MG63 (cell line): ENCODE measurements around the gene POLR1F. TPM values are rescaled to one million over a fixed set of nuclear protein-coding genes. Genes with fewer than 3 reads are reported as not detected.

Experiments used
- DNase-seq: peaks from one replicate; pipeline ENCODE4 v3.0.0-alpha.2; 2020
- H3K27me3 ChIP-seq: fragments of 250-450 bp; sonication (Bioruptor Pico); 2 replicates; pipeline ENCODE4 v1.5.1; 2020; ENCODE audit warnings: mild to moderate bottlenecking, moderate library complexity
- H3K36me3 ChIP-seq: fragments of 250-450 bp; sonication (Bioruptor Pico); 2 replicates; pipeline ENCODE4 v1.5.1; 2020; ENCODE audit warnings: mild to moderate bottlenecking, moderate library complexity
- H3K4me3 ChIP-seq: fragments of 250-450 bp; sonication (Bioruptor Pico); 2 replicates; pipeline ENCODE4 v1.5.1; 2020; ENCODE audit warnings: mild to moderate bottlenecking, moderate library complexity
- H3K9me3 ChIP-seq: fragments of 250-450 bp; sonication (Bioruptor Pico); 2 replicates; pipeline ENCODE4 v1.5.1; 2020; ENCODE audit warnings: mild to moderate bottlenecking, moderate library complexity
- total RNA-seq: library from RNA; depleted of rRNA; stranded (reverse); fragments of >200 nt; shearing (Covaris generic); gene quantifications from 2 replicates; pipeline ENCODE4 v1.2.3, GENCODE V29; 2014; ENCODE audit warnings: low replicate concordance; rRNA removed

Gene POLR1F, protein sequence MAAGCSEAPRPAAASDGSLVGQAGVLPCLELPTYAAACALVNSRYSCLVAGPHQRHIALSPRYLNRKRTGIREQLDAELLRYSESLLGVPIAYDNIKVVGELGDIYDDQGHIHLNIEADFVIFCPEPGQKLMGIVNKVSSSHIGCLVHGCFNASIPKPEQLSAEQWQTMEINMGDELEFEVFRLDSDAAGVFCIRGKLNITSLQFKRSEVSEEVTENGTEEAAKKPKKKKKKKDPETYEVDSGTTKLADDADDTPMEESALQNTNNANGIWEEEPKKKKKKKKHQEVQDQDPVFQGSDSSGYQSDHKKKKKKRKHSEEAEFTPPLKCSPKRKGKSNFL
- total RNA-seq: 18.2 and 20.4 TPM in 2 replicates

GRCh38 chr7:19708397-19709248, at the start of gene POLR1F:
Gene POLR1F, minus strand, starts transcription at chr7:19709037. Its CDS starts 21 bp downstream, at chr7:19709016.
- no peaks in the 10 kb centered on the region for H3K9me3 ChIP-seq
- no peaks in the 10 kb centered on the region for H3K27me3 ChIP-seq
- H3K4me3 ChIP-seq: peak within 1 kb of the TSS; percentile 92
- DNase-seq: peak; percentile 90
- peaks cover 13% of the 10 kb centered on the region for H3K36me3 ChIP-seq

GRCh38 chr7:19754521-19755116, 45.8 kb upstream of the POLR1F start:
- H3K9me3 ChIP-seq: no peaks in the 10 kb centered on the region
- no peak for DNase-seq

GRCh38 chr7:19752020-19752419, 43.2 kb upstream of the POLR1F start:
- no peak overlapping the region for H3K4me3 ChIP-seq
- H3K27me3 ChIP-seq: no peaks in the 10 kb centered on the region
- no peaks in the 10 kb centered on the region for H3K9me3 ChIP-seq
- H3K36me3 ChIP-seq: no peaks in the 10 kb centered on the region
- DNase-seq: no peak

More at GRCh38 chr7:19754521-19755116, 45.8 kb upstream of the POLR1F start:
- H3K36me3 ChIP-seq: no peaks in the 10 kb centered on the region
- H3K27me3 ChIP-seq: no peaks in the 10 kb centered on the region
- no peak overlapping the region for H3K4me3 ChIP-seq

DNA sequence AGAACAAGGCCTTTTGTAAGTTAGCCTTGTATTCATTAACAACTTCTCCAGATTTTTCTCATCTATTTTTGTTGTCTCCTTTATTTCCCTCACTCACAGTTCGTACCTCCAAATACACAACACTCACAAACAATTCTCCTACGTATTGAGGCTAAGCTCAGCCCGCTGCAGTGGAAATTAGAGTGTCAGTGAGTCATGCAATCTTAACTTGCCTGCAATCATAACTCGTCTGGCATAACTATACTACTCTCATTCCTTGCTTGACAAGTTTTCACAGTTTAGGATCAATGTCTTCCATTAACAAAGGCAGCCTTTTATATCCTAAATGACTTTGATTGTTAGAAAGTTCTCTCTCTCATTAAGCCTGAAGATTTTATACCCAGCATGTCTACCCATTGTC, 40.8 kb upstream of the POLR1F start:
- no peaks in the 10 kb centered on the region for H3K9me3 ChIP-seq
- no peak overlapping the region for H3K4me3 ChIP-seq
- no peak for DNase-seq
- no peaks in the 10 kb centered on the region for H3K36me3 ChIP-seq
- H3K27me3 ChIP-seq: no peaks in the 10 kb centered on the region

DNA sequence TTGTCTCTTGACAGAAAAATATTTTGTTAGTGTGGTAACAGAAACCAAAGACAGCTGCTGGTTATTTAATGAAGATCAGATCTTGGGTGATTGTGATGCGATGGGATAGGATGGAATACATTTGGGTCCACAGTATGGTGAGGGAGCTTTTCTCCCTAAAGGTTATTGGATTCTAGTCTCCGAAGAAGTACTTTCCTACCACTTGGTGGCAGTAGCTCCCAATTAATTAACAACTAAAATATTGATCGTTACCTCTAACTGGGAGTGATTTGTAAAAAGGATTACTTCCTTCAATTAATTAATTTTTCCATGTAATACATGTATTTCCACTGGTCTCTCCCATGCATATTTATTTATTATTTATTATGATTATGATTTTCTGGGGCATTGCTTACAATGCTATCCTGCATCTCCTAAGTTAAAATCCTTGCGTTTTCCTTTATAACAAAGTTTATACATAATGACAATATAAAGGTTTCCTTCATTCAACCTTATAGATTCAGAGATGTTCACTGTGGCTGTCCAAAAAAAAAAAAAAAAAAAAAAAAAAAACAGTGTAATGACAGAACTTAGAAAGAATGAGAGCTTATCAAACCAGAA, 39.0 kb upstream of the POLR1F start:
- H3K4me3 ChIP-seq: no peak overlapping the region
- no peak for DNase-seq
- no peaks in the 10 kb centered on the region for H3K36me3 ChIP-seq
- no peaks in the 10 kb centered on the region for H3K9me3 ChIP-seq
- no peaks in the 10 kb centered on the region for H3K27me3 ChIP-seq

DNA sequence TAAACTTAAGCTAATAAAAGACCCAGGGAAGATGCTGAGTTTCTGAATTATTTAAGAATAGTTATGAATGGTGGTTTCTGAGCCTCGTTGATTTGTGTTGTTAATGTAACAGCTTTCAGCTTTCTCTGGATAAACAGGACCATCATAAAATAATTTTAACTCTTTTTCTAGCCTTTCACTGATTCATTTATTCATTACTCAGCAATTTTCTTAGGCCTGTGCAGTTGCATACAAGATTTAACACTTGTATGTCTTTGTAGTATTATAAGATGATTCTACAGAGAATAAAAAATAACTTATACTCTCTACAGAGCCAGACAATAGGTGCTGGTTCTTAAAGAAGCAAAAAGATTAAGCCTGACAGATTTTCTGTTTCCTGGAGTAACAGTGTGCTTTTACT, 35.2 kb upstream of the POLR1F start:
- DNase-seq: no peak
- Histone ChIP-seq H3K27me3 (no peaks in the 10 kb centered on the region; the same call in 1 of the 2 replicates), H3K9me3 (no peaks in the 10 kb centered on the region), H3K4me3 (no peak overlapping the region), H3K36me3 (no peaks in the 10 kb centered on the region)

DNA sequence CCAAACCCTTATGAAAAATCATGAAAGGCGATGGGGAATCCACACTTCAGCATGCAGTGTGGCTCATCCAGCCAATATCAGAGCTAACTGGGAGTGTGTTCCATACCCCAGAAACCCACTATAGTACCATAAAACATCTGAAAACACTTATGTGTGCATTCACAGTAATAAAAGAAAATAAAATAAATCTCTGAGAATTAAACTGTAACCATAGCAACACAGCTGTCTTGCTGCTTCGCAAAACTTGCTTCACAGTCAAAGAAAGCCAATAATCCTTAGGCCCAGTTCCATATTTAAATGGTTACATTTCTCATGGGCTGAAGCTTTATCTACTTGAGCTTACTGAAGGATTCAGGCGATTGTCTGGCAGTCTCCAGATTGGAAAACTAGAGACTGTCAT, 19.9 kb upstream of the POLR1F start:
- no peak for DNase-seq
- no peak overlapping the region for H3K4me3 ChIP-seq
- H3K27me3 ChIP-seq: no peaks in the 10 kb centered on the region; the same call in 1 of the 2 replicates
- no peaks in the 10 kb centered on the region for H3K9me3 ChIP-seq
- H3K36me3 ChIP-seq: no peaks in the 10 kb centered on the region

- H3K4me3 ChIP-seq: no peak overlapping the region
- H3K36me3 ChIP-seq: no peaks in the 10 kb centered on the region
- no peaks in the 10 kb centered on the region; the same call in 1 of the 2 replicates for H3K27me3 ChIP-seq
- no peak for DNase-seq
- no peaks in the 10 kb centered on the region for H3K9me3 ChIP-seq
Measured at GRCh38 chr7:19725770-19726169, 16.9 kb upstream of the POLR1F start.

GRCh38 chr7:19715499-19715898, 6.7 kb upstream of the POLR1F start:
- no peaks in the 10 kb centered on the region for H3K36me3 ChIP-seq
- H3K27me3 ChIP-seq: no peaks in the 10 kb centered on the region
- H3K9me3 ChIP-seq: no peaks in the 10 kb centered on the region
- no peak for DNase-seq
- H3K4me3 ChIP-seq: no peak overlapping the region

GRCh38 chr7:19713676-19714075, 4.8 kb upstream of the POLR1F start:
- Histone ChIP-seq H3K27me3 (no peaks in the 10 kb centered on the region), H3K4me3 (no peak overlapping the region), H3K9me3 (no peaks in the 10 kb centered on the region), H3K36me3 (peaks cover under 1% of the 10 kb centered on the region; the same call in 1 of the 2 replicates)
- no peak for DNase-seq

- Histone ChIP-seq H3K4me3 (peak overlapping the region; percentile 92), H3K9me3 (no peaks in the 10 kb centered on the region), H3K27me3 (no peaks in the 10 kb centered on the region), H3K36me3 (peaks cover 7% of the 10 kb centered on the region)
- DNase-seq: no peak
Measured at GRCh38 chr7:19709249-19709578, 377 bp upstream of the POLR1F start.

GRCh38 chr7:19707240-19707639, 1.6 kb downstream of the POLR1F start:
- peak; percentile 29 for DNase-seq
- Histone ChIP-seq H3K27me3 (no peaks in the 10 kb centered on the region), H3K36me3 (peaks cover 27% of the 10 kb centered on the region), H3K9me3 (peaks cover 5% of the 10 kb centered on the region; the same call in 1 of the 2 replicates), H3K4me3 (peak overlapping the region; percentile 92)

- peaks cover 30% of the 10 kb centered on the region for H3K36me3 ChIP-seq
- no peaks in the 10 kb centered on the region for H3K27me3 ChIP-seq
- DNase-seq: no peak
- no peak overlapping the region for H3K4me3 ChIP-seq
- H3K9me3 ChIP-seq: peaks cover 5% of the 10 kb centered on the region; the same call in 1 of the 2 replicates
Measured at GRCh38 chr7:19705663-19706062, 3.2 kb downstream of the POLR1F start.

- Histone ChIP-seq H3K36me3 (peaks cover 46% of the 10 kb centered on the region), H3K27me3 (no peaks in the 10 kb centered on the region), H3K9me3 (peaks cover 5% of the 10 kb centered on the region; the same call in 1 of the 2 replicates), H3K4me3 (no peak overlapping the region)
- no peak for DNase-seq
Measured at GRCh38 chr7:19701471-19701870, 7.4 kb downstream of the POLR1F start.

DNA sequence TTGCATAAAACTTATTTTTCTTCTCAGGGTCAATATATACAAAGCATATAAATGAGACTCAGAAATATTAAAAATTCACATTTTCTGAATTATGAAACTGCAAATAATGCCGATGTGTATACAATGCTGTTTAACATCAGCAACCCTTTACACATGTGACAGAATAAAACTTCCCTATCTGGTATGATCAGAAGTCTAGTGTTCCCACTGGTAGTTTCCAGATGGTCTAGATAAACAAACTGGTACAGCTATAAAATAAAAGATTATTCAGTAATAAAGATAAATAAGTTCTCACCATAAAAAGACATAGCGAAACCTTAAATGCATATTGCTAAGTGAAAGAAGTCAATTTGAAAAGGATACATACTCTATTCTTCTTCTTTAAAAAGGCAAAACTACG, 7.9 kb downstream of the POLR1F start:
- Histone ChIP-seq H3K36me3 (peaks cover 49% of the 10 kb centered on the region), H3K4me3 (no peak overlapping the region), H3K9me3 (peaks cover 5% of the 10 kb centered on the region; the same call in 1 of the 2 replicates), H3K27me3 (no peaks in the 10 kb centered on the region)
- no peak for DNase-seq

DNA sequence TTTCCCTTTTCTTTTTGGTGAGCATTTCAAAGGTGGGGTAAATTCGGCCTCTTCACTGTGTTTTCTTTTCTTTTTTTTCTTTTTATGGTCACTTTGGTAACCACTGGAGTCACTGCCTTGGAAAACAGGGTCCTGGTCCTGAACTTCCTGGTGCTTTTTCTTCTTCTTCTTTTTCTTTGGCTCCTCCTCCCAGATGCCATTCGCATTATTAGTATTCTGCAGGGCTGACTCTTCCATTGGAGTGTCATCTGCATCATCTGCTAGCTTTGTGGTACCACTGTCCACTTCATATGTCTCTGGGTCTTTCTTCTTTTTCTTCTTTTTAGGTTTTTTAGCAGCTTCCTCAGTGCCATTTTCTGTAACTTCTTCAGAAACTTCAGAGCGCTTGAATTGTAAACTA, 10.5 kb downstream of the POLR1F start:
- no peak for DNase-seq
- Histone ChIP-seq H3K4me3 (no peak overlapping the region), H3K9me3 (peaks cover 5% of the 10 kb centered on the region; the same call in 1 of the 2 replicates), H3K27me3 (no peaks in the 10 kb centered on the region), H3K36me3 (peaks cover 36% of the 10 kb centered on the region)

DNA sequence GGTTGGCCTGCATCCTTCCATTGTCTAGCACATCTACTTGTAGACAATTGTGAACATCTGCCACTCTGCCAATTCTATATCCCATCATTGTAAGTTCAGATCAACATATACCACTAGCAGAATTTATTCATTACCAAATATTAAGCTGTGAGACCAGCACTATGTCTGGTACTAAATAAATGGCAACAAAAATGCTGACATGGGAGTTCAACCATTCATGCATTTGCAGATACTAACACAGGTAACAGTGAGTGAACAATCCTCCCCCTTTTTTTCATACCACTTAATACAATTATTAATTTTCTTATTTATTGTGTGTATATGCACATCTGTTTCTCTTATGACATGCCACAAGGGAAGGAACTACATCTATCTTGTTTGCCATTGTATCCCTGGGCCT, 11.9 kb downstream of the POLR1F start:
- Histone ChIP-seq H3K36me3 (peaks cover 23% of the 10 kb centered on the region), H3K27me3 (no peaks in the 10 kb centered on the region), H3K9me3 (no peaks in the 10 kb centered on the region)

More for the DNA sequence above, 11.9 kb downstream of the POLR1F start:
- no peak overlapping the region for H3K4me3 ChIP-seq
- no peak for DNase-seq
